K562 (cell line): Measurements from ENCODE around the gene GPRC5B. TPM values are rescaled to one million over a fixed set of nuclear protein-coding genes. Genes with fewer than 3 reads are reported as not detected.

Experiments used
- CBFA2T3 ChIP-seq: fragments of 450-650 bp; IDR thresholded peaks from 2 replicates; pipeline ENCODE4 v1.6.1; 2017
- CXXC5 ChIP-seq: fragments of 250-450 bp; sonication (Bioruptor Pico); IDR thresholded peaks from 2 replicates; pipeline ENCODE4 v1.8.0; 2022; ENCODE audit warnings: inconsistent platforms, mild to moderate bottlenecking, moderate library complexity
- ETS2 ChIP-seq: IDR thresholded peaks from 2 replicates; pipeline ENCODE4 v1.6.1; 2016; ENCODE audit warnings: borderline replicate concordance, missing genetic modification characterization, mild to moderate bottlenecking, moderate library complexity, missing compliant biosample characterization; ENCODE audit not compliant: poor library complexity, severe bottlenecking
- HMGN3 ChIP-seq: IDR thresholded peaks from 2 replicates; pipeline ENCODE4 v1.6.1; 2011; ENCODE audit warnings: borderline replicate concordance, low read depth, mild to moderate bottlenecking, mixed read lengths, low read length; ENCODE audit not compliant: insufficient read length; ENCODE audit errors: extremely low read depth
- KLF6 ChIP-seq: fragments of 250-450 bp; sonication (Bioruptor Pico); IDR thresholded peaks from 2 replicates; pipeline ENCODE4 v1.4.0; 2020; ENCODE audit warnings: mild to moderate bottlenecking, moderate library complexity, borderline replicate concordance
- NFATC3 ChIP-seq: fragments of 450-650 bp; IDR thresholded peaks from 2 replicates; pipeline ENCODE4 v1.6.1; 2017; ENCODE audit warnings: mild to moderate bottlenecking
- RHOXF2B ChIP-seq: fragments of 250-450 bp; sonication (Bioruptor Pico); conservative IDR thresholded peaks from 2 replicates; pipeline ENCODE4 v1.5.1; 2021
- SMAD2 ChIP-seq: fragments of 150-350 bp; IDR thresholded peaks from 2 replicates; pipeline ENCODE4 v1.6.1; 2014; ENCODE audit warnings: low read depth, mild to moderate bottlenecking, low read length
- SMARCC2 ChIP-seq: fragments of 450-650 bp; IDR thresholded peaks from 2 replicates; pipeline ENCODE4 v1.6.1; 2017; ENCODE audit warnings: antibody characterized with exemption, moderate library complexity, mild to moderate bottlenecking, low read depth
- TCF3 ChIP-seq: sonication (generic); formaldehyde crosslinking; IDR thresholded peaks from 2 replicates; pipeline ENCODE4 v1.4.0; 2020; ENCODE audit warnings: mild to moderate bottlenecking, missing genetic modification reagents
- ZNF140 ChIP-seq: fragments of 250-450 bp; sonication (Bioruptor Pico); IDR thresholded peaks from 2 replicates; pipeline ENCODE4 v1.8.0; 2021; ENCODE audit warnings: moderate library complexity, mild to moderate bottlenecking, inconsistent platforms
- ZNF143 ChIP-seq: sonication (generic); formaldehyde crosslinking; IDR thresholded peaks from 2 replicates; pipeline ENCODE4 v1.9.0; 2022; ENCODE audit warnings: mild to moderate bottlenecking, missing genetic modification reagents
- ZNF165 ChIP-seq: fragments of 250-450 bp; sonication (Bioruptor Pico); IDR thresholded peaks from 2 replicates; pipeline ENCODE4 v1.4.0; 2020; ENCODE audit warnings: borderline replicate concordance
- ZNF507 ChIP-seq: conservative IDR thresholded peaks from 2 replicates; pipeline ENCODE4 v1.6.1; 2017; ENCODE audit warnings: missing genetic modification characterization, missing compliant biosample characterization
- ZNF766 ChIP-seq: fragments of 200-800 bp; sonication (Bioruptor generic); conservative IDR thresholded peaks from 2 replicates; pipeline ENCODE4 v1.6.1; 2016; ENCODE audit warnings: missing genetic modification characterization, missing compliant biosample characterization
- polyA plus RNA-seq, 8 experiments: library from polyadenylated mRNA; depleted of rRNA in 4 of 8; stranded (reverse) in 5 of 8; unstranded in 3 of 8; fragments of >200 nt; fragmentation: Nextera tagmentation in 2 of 8; fragmentation: Illumina TruSeq in 1 of 8; extraction: Ambion mirVana in 2 of 8; extraction: Trizol in 1 of 8; gene quantifications; 2 replicates each; pipeline versions ENCODE4 v1.2.1 to v1.2.3, GENCODE V29; 2011 to 2014; ENCODE audit warnings: inconsistent platforms in 1 of 8, missing spikeins in 1 of 8
- total RNA-seq, 7 experiments: library from RNA; depleted of rRNA in 6 of 7; stranded (reverse); fragments of >200 nt in 6 of 7; fragmentation: Illumina TruSeq in 2 of 7; extraction: Trizol in 2 of 7; gene quantifications; 2 replicates each; pipeline versions ENCODE4 v1.2.1 to v1.2.3, GENCODE V29; 2011 to 2021; ENCODE audit warnings: low replicate concordance in 1 of 7
- TF ChIP-seq, protein P1 (sequence below), 2 experiments: IDR thresholded peaks; 2 replicates each; pipeline ENCODE4 v1.6.1; 2011; ENCODE audit warnings: borderline replicate concordance in 1 of 2, control low read depth in 1 of 2, low read depth in 1 of 2, low read length in 1 of 2, mild to moderate bottlenecking in 1 of 2, mixed read lengths in 1 of 2, moderate library complexity in 1 of 2; ENCODE audit not compliant: insufficient read depth in 1 of 2, insufficient read length in 1 of 2, poor library complexity in 1 of 2, severe bottlenecking in 1 of 2; ENCODE audit errors: extremely low read depth in 1 of 2
- TF ChIP-seq, protein P2 (sequence below), 2 experiments: fragments of 150-350 bp in 1 of 2; IDR thresholded peaks; 2 replicates each; pipeline ENCODE4 v1.6.1; 2012 to 2016; ENCODE audit warnings: low read depth in 2 of 2, low read length in 2 of 2, mild to moderate bottlenecking in 1 of 2, moderate library complexity in 1 of 2
- TF ChIP-seq, protein P3 (sequence below): IDR thresholded peaks from 2 replicates; pipeline ENCODE4 v1.6.1; 2012; ENCODE audit warnings: low read depth, low read length, improper control_type of control experiment, borderline replicate concordance
- TF ChIP-seq, protein P4 (sequence below): fragments of 250-450 bp; sonication (Bioruptor Pico); IDR thresholded peaks from 2 replicates; pipeline ENCODE4 v1.8.0; 2021; ENCODE audit warnings: moderate library complexity, mild to moderate bottlenecking, inconsistent platforms

GPRC5B gene
- total and polyA plus RNA-seq, 9 of the 15 experiments (the other 6 are each of a cell fraction or from before 2014, with no cell fraction given), result 0.65 to 5.5 (median 1.3) TPM

DNA sequence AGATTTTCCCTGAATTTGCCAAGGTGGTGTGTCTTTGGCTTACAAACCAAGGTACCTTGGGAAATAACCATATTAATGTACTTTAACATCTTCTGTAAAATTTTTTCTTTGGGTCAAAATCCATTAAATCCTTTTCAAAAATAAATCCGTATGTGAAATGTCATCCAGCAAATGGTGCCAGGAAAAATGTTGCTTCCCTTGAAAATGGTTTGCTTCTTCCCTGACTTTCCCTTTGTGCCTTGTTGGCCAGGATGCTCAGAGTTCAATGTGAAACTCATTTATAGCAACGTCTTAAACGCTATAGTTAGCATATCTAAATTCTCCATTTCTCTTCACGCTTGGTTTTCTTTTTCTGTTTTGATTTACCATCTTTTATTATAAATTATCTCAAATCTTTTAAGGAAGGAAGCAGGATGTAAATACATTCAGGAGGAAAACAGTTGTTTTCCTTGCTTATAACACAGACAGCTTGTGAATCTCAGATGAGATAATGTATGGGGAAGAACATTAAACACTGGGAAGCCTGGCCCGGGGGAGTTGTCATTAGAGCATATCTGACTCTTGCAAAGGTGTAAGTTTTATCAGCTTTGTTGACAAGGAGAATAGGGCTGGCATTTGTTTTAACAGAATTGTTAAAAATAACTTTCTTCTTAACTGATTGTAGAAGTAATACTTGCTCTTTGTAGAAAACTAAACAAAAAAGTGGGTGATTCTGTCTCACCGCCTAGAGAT, 42.1 kb downstream of the GPRC5B start (continued):
- TF ChIP-seq, protein P1, sequence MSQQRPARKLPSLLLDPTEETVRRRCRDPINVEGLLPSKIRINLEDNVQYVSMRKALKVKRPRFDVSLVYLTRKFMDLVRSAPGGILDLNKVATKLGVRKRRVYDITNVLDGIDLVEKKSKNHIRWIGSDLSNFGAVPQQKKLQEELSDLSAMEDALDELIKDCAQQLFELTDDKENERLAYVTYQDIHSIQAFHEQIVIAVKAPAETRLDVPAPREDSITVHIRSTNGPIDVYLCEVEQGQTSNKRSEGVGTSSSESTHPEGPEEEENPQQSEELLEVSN (IDR thresholded peaks at IDR 0.05; ENCODE audit: borderline replicate concordance in 1 of 2, extremely low read depth in 1 of 2, insufficient read depth in 1 of 2, insufficient read length in 1 of 2, low read depth in 1 of 2, low read length in 1 of 2, poor library complexity in 1 of 2, severe bottlenecking in 1 of 2), result no peak
- TF ChIP-seq TCF3 (CRISPR knock-in tag) (peak; percentile 87), ZNF165 (CRISPR knock-in tag) (no peak), SMAD2 (no peak), RHOXF2B (CRISPR knock-in tag) (no peak), CXXC5 (CRISPR knock-in tag) (0 out of 2 replicates have a peak, but pooled peaks have one; percentile 24), ZNF766 (CRISPR knock-in tag) (0 out of 2 replicates have a peak, but pooled peaks have one; percentile 41), ZNF140 (CRISPR knock-in tag) (no peak), KLF6 (CRISPR knock-in tag) (no peak), SMARCC2 (peak; percentile 82), ZNF507 (tag) (no peak), ETS2 (no peak), CBFA2T3 (peak; percentile 91), ZNF143 (no peak), NFATC3 (no peak), HMGN3 (no peak)
- TF ChIP-seq, protein P2, sequence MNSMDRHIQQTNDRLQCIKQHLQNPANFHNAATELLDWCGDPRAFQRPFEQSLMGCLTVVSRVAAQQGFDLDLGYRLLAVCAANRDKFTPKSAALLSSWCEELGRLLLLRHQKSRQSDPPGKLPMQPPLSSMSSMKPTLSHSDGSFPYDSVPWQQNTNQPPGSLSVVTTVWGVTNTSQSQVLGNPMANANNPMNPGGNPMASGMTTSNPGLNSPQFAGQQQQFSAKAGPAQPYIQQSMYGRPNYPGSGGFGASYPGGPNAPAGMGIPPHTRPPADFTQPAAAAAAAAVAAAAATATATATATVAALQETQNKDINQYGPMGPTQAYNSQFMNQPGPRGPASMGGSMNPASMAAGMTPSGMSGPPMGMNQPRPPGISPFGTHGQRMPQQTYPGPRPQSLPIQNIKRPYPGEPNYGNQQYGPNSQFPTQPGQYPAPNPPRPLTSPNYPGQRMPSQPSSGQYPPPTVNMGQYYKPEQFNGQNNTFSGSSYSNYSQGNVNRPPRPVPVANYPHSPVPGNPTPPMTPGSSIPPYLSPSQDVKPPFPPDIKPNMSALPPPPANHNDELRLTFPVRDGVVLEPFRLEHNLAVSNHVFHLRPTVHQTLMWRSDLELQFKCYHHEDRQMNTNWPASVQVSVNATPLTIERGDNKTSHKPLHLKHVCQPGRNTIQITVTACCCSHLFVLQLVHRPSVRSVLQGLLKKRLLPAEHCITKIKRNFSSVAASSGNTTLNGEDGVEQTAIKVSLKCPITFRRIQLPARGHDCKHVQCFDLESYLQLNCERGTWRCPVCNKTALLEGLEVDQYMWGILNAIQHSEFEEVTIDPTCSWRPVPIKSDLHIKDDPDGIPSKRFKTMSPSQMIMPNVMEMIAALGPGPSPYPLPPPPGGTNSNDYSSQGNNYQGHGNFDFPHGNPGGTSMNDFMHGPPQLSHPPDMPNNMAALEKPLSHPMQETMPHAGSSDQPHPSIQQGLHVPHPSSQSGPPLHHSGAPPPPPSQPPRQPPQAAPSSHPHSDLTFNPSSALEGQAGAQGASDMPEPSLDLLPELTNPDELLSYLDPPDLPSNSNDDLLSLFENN (IDR thresholded peaks at IDR 0.05; ENCODE audit: low read depth in 2 of 2, low read length in 2 of 2), result peak in 1 of 2 experiments; percentile 77; a peak in 1 of 4 replicates
- TF ChIP-seq, protein P3, sequence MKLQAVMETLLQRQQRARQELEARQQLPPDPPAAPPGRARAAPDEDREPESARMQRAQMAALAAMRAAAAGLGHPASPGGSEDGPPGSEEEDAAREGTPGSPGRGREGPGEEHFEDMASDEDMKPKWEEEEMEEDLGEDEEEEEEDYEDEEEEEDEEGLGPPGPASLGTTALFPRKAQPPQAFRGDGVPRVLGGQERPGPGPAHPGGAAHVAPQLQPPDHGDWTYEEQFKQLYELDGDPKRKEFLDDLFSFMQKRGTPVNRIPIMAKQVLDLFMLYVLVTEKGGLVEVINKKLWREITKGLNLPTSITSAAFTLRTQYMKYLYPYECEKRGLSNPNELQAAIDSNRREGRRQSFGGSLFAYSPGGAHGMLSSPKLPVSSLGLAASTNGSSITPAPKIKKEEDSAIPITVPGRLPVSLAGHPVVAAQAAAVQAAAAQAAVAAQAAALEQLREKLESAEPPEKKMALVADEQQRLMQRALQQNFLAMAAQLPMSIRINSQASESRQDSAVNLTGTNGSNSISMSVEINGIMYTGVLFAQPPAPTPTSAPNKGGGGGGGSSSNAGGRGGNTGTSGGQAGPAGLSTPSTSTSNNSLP, result peak; percentile 52; the same call in 1 of the 2 replicates
- TF ChIP-seq, protein P4, sequence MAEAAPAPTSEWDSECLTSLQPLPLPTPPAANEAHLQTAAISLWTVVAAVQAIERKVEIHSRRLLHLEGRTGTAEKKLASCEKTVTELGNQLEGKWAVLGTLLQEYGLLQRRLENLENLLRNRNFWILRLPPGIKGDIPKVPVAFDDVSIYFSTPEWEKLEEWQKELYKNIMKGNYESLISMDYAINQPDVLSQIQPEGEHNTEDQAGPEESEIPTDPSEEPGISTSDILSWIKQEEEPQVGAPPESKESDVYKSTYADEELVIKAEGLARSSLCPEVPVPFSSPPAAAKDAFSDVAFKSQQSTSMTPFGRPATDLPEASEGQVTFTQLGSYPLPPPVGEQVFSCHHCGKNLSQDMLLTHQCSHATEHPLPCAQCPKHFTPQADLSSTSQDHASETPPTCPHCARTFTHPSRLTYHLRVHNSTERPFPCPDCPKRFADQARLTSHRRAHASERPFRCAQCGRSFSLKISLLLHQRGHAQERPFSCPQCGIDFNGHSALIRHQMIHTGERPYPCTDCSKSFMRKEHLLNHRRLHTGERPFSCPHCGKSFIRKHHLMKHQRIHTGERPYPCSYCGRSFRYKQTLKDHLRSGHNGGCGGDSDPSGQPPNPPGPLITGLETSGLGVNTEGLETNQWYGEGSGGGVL (CRISPR knock-in tag), result no peak
